ENCODE results near the gene MAPK13.

MAPK13 gene

GRCh38 chr6:36160147-36160760, 29.9 kb downstream of the MAPK13 start:
- peak; percentile 76 for DNase-seq

- no peak for DNase-seq
These were observed 39.0 kb downstream of the MAPK13 start for GRCh38 chr6:36169023-36170007.

- no peak for DNase-seq
These were observed 40.4 kb downstream of the MAPK13 start for GRCh38 chr6:36170704-36171103.

GRCh38 chr6:36171573-36171972, 41.3 kb downstream of the MAPK13 start:
- no peak for DNase-seq

GRCh38 chr6:36177166-36177565, 46.9 kb downstream of the MAPK13 start:
- DNase-seq = no peak

- no peak for DNase-seq
These were observed 48.2 kb downstream of the MAPK13 start for GRCh38 chr6:36178544-36178943.

- no peak for DNase-seq
These were observed 49.8 kb downstream of the MAPK13 start for GRCh38 chr6:36180126-36180525.

GRCh38 chr6:36184311-36184710, 54.0 kb downstream of the MAPK13 start:
- no peak for DNase-seq

- DNase-seq = no peak
These were observed 55.9 kb downstream of the MAPK13 start for GRCh38 chr6:36186199-36186598.

GRCh38 chr6:36187446-36187845, 57.1 kb downstream of the MAPK13 start:
- DNase-seq = no peak

Data from islet precursor cell (in vitro differentiated cells).